SK-N-MC (cell line): ENCODE measurements around the gene ALKBH2.
"Not testable (repeated sequence)": the region's sequence is repeated elsewhere in the genome, so short reads cannot be mapped to it uniquely, and the experiment has no call there.

ENCODE experiments used
- EZH2 ChIP-seq: fragments of 200-600 bp; sonication (generic); IDR thresholded peaks from one replicate; pipeline ENCODE4 v1.6.1; 2017; ENCODE audit warnings: antibody characterized with exemption
- FOXP2 ChIP-seq: optimal IDR thresholded peaks from 2 replicates; pipeline ENCODE3; 2011; ENCODE audit warnings: mild to moderate bottlenecking, moderate library complexity; ENCODE audit not compliant: insufficient read depth; ENCODE audit errors: extremely low read length, control extremely low read depth
- POLR2AphosphoS5 ChIP-seq: IDR thresholded peaks from 2 replicates; pipeline ENCODE4 v1.6.1; 2012; ENCODE audit warnings: mild to moderate bottlenecking, low read depth, low read length, borderline replicate concordance

- TF ChIP-seq EZH2, POLR2AphosphoS5, FOXP2: not testable (repeated sequence)
Measured at GRCh38 chr12:109054124-109054513, 39.2 kb downstream of the ALKBH2 start.
